CD4-positive, alpha-beta T cell treated with Interferon gamma for 1 hour (primary cell): ENCODE measurements around the gene RPL10A.

Experiments used
- DNase-seq: peaks from one replicate; pipeline ENCODE4 v3.0.0-alpha.2; 2020

The RPL10A gene

GRCh38 chr6:35449287-35449881, 18.8 kb upstream of the RPL10A start:
- DNase-seq: peak; percentile 30

DNA sequence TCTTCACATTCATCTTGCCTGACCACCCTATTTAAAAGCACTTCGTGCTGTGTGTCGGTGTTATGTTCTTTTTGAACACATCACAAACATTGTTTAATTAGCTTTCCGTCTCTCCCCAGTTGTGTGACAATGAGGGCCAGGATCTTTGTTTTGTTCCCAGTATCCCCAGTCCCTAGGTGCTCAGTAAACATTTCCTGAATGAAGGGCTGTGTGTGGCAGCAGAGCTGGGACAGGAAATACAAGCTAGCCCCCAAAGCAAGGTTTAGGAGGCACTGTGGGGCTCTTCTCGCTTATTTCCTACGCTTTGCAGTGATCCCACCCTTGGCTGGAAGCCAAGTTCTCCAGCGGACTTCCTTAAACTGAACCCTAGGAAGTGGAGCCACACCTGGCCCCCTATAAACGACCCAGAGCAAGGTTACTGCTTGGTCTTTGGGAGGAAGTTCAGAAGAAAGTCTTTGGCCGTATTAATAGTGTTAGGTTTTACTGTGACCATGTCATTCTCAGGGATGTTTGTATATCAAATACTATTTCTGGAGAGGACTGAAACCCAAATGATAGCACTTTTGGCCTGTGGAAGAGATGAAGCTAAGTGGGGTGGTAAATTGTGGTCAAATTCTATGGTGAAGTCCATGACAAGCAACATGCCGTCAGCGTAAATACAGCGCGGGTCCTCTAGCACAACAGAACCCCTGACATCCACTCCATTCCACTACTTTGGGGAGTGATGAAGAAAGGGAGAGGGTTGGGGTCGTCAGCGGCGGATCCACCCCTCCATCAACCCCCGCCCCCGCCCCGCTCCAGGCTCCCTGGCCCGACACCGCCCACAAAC, 16.6 kb upstream of the RPL10A start:
- no peak for DNase-seq

- peak; percentile 90 for DNase-seq
Measured at GRCh38 chr6:35452183-35453090, 15.8 kb upstream of the RPL10A start, which contains the start of gene FANCE. Gene FANCE, plus strand, starts transcription at chr6:35452338. Its CDS starts 208 bp downstream, at chr6:35452546.

GRCh38 chr6:35453236-35453635, 15.0 kb upstream of the RPL10A start:
- no peak for DNase-seq

GRCh38 chr6:35454391-35455110, 13.7 kb upstream of the RPL10A start:
- no peak for DNase-seq

- no peak for DNase-seq
Measured at GRCh38 chr6:35457907-35458306, 10.3 kb upstream of the RPL10A start.

GRCh38 chr6:35461270-35461669, 6.9 kb upstream of the RPL10A start:
- no peak for DNase-seq

- no peak for DNase-seq
Measured at GRCh38 chr6:35463292-35463691, 4.9 kb upstream of the RPL10A start.

DNA sequence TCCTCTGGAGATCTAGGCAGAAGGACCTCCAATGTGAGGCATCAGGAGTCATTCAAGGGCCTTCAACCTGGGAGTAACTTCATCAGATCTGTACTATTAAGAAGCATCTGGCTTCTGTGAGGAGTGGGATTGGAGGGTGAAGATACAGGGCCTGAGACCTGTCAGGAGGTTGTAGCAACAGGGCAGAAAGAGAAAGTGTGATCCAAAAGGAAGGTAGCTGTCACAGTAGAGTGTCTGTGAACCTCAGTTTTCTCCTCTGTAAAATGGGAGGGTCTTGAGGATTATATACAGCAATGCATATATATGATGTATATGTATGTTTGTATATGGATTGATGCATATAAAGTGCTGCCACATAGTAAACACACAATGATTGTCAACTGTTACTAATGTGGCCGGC, 2.6 kb upstream of the RPL10A start:
- no peak for DNase-seq

DNA sequence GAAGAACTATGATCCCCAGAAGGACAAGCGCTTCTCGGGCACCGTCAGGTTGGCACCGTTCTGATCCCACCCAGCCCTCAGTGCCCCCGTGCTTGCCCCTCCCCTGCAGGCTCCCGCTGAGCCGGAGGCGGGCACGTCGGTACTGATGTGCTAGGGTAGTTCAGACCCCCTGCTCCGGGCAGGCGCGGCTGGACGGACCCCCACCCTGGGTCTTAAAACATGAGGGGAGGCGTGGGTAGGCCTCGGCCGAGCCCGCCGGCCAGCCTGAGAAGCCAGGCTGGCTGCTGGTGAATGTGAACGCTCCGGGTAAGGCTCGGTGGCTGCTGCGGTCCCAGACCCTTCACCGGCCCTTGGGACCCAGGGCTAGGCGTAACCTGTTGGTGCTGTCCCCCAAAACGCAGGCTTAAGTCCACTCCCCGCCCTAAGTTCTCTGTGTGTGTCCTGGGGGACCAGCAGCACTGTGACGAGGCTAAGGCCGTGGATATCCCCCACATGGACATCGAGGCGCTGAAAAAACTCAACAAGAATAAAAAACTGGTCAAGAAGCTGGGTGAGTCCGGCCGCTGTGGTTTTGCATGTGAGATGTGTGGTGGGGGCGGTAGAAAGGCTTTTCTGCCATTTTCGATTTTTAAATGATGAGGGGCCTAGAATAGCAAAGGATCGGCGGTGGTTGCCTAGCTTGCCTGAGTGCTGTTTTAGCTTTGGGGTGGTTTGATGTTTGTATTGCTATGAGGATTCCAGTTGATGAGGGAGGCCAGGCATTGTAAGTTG, 964 bp downstream of the RPL10A start:
- DNase-seq: no peak

GRCh38 chr6:35469751-35470662, 1.8 kb downstream of the RPL10A start:
- no peak for DNase-seq

DNA sequence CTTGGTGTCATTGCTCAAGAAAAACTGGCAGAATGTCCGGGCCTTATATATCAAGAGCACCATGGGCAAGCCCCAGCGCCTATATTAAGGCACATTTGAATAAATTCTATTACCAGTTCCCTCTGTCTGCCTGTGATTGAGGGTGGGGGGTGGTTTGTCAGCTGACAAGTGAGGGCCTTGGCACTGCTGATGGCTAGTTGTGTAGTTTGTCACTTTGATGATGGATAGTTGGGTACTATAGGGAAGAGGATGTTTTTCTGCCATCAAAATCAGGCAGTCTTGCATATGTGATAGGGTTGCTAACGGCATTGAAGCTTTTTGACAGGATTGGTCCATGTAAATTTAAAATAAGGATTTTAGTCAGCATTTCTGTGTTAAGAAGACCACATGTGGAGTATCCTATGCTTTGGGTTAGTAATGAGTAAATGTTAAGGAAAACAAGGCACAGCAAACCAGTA, 2.5 kb downstream of the RPL10A start:
- no peak for DNase-seq

DNA sequence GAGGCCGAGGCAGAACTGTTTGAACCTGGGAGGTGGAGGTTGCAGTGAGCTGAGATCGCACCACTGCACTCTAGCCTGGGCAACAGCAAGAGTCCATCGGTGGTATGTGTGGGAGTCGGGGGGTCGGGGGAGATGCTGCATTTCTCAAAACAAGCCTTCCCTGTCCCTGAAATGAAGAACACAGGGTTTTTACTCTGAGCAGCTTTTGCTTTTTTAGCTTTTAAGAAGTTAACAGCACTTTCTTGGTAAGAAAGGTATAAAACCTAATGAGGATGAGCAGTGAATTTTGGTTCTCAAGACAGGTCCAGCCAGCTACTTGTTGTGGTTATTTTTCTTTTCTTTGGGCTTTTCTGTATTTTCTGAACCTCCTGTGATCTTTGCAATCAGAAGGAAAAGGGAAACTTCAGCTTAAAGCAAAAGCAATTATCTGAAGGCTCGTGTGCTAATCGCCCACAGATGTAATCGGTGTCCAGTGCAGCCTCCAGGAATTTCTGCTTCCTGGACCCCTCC, 3.7 kb downstream of the RPL10A start:
- DNase-seq: no peak

DNA sequence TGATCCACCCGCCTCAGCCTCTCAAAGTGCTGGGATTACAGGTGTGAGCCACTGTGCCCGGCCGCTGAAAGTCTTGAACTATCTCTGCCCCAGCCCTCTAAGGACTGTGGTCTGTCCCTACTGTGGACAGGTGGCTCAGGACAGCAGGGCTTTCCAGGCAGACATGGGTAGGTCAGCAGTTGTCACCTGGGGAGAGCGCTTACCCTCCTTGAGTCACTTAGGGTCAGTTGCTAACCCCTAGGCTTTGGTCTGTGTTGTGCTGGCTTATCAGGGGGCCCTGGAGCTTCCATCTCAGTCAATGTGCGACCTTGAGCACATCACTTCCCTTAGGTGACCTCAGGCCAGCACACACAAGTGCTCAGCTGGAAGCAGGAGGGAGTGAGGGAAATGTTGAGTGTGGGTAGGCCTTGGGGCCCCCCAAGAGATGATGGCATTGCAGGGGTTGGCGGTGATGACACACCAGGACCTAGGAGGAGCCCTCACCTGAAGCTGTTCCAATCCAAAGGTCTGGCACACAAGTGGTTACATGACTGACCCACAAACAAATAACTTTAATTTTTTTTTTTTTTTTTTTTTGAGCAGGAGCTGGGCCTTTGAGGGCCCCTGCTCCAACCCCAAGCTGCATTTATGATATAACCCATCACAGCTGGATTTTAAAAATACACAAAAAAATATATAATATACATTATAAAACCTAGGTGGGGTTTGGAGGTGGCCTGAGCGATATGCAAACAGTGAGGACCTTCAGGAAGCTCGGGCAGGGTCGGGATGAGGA, 5.1 kb downstream of the RPL10A start:
- no peak for DNase-seq

DNA sequence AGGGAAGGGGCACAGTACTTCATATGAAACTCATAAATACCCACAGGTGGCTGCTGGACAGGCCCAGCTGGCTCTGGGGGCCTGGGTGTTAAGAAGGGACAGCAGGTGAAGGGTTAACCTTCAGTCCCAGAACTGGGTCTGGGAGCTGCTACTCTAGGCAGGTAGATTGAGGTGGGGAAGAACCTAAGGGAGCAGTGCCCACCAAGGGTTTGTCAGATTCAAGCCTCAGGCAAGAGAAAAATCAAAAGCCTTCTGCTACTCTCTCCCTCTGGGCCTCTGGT, 5.6 kb downstream of the RPL10A start:
- no peak for DNase-seq

- DNase-seq: no peak
Measured at GRCh38 chr6:35474131-35474941, 6.1 kb downstream of the RPL10A start.

GRCh38 chr6:35474942-35475570, 6.9 kb downstream of the RPL10A start:
- DNase-seq: no peak

DNA sequence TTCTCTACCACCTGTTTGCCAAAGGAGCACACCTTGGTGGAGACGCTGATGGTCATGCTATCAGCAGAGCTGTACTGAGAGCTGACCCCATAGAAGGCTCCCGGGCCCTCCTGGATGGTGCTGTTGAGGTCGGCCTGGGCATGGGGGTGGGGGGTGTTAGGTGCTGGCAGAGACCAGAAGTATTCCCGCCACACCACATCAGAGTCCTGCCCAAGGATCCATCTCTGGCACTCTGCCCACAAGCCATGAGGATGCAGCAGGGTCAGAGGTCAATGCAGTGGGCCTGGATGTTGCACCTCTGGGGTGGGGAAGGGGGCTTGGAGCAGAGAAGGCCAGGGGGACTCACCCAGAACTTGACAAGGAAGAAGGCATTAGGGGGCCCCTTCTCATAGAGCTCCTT, 7.4 kb downstream of the RPL10A start:
- no peak for DNase-seq

- DNase-seq: no peak
Measured at GRCh38 chr6:35476004-35476403, 7.8 kb downstream of the RPL10A start.
